ENCODE data around the gene DNAH14. TPM values are rescaled to one million over a fixed set of nuclear protein-coding genes. Genes with fewer than 3 reads are reported as not detected.
"Not testable (repeated sequence)": the region's sequence is repeated elsewhere in the genome, so short reads cannot be mapped to it uniquely, and the experiment has no call there.

DNAH14 gene
- polyA plus RNA-seq, 1 donor, result 4.4 TPM

DNA sequence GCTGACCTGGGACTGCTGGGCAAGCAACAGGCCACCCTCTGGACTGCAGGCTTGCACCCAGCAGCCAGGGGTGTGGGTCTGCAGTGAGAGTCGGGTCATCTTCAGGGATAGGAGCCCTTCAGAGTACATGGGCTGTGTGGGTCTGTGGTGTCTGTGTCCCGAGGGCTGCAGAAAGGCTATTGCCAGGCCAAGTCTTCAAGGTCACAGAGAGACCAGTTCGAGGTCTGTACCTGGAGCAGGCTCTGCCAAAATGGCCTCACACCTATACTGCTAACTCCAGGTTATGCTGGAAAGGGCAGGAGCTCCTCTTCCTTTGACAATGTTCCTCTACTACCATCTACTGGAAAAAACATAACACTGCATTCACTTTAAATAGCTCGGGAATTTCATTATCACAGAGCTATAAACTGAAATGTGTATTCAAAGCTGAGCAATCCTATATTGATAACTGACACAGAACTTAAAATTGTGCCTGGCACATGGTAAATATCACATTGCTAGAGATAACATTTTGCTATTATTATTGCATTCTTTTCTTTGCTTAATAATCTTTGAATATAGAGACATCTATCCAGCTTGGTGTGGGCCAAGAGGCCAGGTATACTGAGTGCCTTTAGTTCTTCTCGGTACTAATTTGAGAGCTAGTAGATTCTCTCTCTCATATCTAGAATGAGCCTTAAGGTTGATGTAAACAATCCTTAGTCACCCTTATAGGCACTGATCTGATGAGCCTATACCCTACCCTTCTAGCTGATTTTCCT, 6.9 kb upstream of the DNAH14 start:
- peak; percentile 11 for DNase-seq

DNA sequence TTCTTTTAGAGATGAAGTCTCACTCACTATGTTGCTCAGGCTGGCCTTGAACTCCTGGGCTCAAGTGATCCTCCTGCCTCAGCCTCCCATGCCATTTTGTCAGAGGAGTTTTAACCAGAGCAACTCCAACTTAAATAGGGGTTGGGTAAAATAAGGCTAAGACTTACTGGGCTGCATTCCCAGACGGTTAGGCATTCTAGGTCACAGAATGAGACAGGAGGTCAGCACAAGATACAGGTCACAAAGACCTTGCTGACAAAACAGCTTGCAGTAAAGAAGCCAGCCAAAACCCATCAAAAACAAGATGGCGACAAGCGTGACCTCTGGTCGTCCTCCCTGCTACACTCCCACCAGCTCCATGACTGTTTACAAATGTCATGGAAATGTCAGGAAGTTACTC, 5.7 kb upstream of the DNAH14 start:
- no peak for DNase-seq

- DNase-seq, result not testable (repeated sequence)
Measured at GRCh38 chr1:224927631-224928030, 1.8 kb upstream of the DNAH14 start.

DNA sequence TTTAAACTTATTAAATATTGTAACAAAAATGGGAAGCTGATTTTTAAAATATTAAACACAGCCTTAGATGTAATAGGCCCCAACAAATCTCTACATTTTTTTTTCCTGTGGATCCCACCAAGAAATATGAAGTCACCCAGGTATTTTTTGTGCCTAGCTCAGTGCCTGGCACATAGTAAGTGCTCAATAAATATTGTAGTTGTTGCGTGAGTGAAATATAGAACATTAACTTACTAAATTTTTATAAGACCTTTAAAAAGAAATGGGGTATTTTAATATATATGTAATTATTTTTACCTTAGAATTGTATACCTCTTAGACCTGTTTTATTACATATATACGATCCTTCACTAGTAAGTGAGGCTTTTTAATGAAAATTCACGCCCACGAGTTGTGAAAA, 569 bp upstream of the DNAH14 start:
- DNase-seq, result no peak

DNA sequence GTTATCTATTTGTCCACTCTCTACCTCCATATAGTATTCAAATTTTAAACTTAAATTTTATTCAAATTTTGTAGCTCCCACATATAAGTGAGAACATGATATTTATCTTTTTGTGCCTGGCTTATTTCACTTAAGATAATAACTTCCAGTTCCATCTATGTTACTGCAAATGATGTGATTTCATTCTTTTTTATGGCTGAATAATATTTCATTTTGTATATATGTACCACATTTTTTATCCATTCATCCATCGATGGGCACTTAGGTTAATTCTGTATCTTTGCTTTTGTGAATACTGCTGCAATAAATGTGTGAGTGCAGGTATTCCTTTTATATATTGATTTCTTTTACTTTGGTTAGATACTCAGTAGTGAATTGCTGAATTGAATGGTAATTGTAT, 2.1 kb downstream of the DNAH14 start:
- DNase-seq, result no peak

DNA sequence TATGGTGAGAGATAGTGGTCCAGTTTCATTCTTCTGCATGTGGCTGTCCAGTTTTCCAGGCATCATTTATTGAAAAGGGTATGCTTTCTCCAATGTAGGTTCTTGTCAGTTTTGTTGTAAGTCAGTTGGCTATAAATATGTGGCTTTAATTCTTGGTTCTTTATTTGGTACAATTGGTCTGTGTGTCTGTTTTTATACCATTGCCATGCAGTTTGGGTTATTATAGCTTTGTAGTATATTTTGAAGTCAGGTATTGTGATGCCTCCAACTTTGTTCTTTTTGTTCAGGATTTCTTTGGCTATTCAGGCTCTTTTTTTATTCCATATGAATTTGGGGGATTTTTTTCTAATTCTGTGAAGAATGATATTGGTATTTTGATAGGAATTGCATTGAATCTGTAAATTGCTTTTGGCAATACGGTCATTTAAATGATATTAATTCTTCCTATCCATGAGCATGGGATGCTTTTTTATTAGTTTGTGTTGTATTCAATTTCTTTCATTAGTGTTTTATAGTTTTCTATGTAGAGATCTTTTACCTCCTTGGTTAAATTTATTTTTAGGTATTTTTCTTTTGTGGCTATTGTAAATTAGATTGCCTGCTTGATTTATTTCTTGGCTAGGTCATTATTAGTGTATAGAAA, 3.3 kb downstream of the DNAH14 start:
- DNase-seq, result no peak

GRCh38 chr1:224933584-224933983, 4.1 kb downstream of the DNAH14 start:
- no peak for DNase-seq

- DNase-seq, result no peak
Measured at GRCh38 chr1:224938652-224939051, 9.2 kb downstream of the DNAH14 start.

- no peak for DNase-seq
Measured at GRCh38 chr1:224939844-224940425, 10.5 kb downstream of the DNAH14 start.

DNA sequence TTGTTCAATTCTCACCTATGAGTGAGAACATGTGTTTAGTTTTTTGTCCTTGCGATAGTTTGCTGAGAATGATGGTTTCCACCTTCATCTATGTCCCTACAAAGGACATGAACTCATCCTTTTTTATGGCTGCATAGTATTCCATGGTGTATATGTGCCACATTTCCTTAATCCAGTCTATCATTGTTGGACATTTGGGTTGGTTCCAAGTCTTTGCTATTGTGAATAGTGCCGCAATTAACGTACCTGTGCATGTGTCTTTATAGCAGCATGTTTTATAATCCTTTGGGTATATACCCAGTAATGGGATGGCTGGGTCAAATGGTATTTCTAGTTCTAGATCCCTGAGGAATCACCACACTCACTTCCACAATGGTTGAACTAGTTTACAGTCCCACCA, 11.3 kb downstream of the DNAH14 start:
- not testable (repeated sequence) for DNase-seq

DNA sequence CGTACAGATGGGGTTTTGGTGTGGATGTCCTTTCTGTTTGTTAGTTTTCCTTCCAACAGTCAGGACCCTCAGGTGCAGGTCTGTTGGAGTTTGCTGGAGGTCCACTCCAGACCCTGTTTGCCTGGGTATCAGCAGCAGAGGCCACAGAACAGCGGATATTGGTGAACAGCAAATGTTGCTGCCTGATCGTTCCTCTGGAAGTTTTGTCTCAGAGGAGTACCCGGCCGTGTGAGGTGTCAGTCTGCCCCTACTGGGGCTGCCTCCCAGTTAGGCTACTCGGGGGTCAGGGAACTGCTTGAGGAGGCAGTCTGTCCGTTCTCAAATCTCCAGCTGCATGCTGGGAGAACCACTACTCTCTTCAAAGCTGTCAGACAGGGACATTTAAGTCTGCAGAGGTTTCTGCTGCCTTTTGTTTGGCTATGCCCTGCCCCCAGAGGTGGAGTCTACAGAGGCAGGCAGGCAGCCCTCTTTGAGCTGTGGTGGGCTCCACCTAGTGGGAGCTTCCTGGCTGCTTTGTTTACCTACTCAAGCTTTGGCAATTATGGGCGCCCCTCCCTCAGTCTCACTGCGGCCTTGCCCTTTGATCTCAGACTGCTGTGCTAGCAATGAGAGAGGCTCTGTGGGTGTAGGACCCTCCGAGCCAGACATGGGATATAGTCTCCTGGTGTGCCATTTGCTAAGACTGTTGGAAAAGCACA, 16.3 kb downstream of the DNAH14 start:
- DNase-seq, result not testable (repeated sequence)

- not testable (repeated sequence) for DNase-seq
Measured at GRCh38 chr1:224946349-224946691, 16.8 kb downstream of the DNAH14 start.

DNA sequence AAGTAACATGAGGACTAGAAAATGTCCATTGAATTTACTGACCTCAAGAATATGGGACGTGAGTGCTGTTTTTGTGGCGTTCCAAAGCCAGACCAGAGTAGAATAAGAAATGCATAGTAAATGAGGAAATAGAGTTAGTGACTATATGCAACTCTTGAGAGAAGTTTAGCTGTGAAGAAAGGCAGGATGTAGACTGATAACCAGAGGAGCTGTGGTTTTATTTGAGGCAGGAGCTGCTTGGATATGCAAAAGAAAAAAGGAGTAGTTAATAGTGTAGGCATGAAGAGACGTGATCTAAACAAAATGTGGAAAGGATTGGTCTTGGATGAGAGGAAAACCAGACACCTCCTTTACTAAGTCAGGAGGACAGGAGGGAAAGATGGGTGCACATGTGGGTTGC, 28.2 kb downstream of the DNAH14 start:
- DNase-seq, result no peak

DNA sequence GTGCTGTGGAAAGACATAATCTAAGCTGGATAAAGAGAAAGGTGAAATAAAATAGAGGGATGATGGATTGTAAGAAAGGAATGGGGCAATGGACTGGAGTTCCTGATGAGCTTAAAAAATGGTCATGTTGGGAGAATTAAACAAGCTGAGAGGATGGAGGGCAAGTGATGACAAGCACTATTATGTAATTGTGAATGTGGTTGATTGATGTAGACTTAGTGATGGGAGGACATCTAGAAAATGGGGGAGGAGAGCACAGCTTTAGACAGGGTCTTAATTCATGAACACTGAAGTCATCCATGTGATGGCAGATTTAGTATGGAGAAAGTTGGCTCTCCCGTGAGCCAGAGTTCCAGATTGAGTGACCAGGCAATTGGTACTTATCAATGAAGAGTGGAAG, 29.0 kb downstream of the DNAH14 start:
- no peak for DNase-seq

DNA sequence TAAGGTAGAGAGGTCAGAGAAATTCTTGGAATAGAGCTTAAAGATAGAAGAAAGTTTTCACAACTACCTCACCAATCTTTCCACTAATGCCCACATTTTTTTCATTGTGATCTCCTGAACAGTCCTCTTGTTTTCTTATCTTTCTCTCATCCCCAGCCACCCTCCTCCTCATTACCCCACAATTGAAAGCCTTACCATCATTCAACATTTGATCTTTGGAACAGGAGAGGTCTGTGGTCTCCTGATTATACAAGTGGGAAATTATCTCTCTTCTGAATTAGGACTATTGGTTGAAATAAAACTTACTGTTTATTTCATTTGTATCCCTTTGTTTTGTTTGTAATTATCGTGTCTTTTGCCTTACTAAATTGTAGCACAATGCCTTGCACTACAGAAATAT, 29.6 kb downstream of the DNAH14 start:
- no peak for DNase-seq

GRCh38 chr1:224959656-224960055, 30.2 kb downstream of the DNAH14 start:
- DNase-seq, result no peak

- DNase-seq, result no peak
Measured at GRCh38 chr1:224980181-224980580, 50.7 kb downstream of the DNAH14 start.

DNA sequence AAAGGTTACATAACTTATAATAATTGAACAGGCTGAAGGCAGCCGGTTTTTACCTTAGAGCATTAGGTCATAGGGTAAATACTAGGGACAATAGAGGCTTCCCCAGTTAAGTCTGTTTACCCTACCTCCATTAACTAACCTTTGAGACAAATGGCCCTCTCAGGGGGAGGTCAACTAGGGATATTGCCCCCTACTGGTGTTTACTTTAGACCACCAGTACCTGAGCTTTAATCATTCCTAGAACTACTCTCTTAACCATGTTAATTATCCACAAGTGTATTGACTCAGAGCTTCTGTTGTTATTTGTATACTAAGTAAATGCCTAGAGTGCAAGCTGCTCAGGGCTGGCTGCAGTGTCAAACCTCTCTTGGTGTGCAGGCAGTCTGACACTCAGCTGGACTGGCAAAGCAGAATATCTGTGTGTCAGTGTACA, 52.5 kb downstream of the DNAH14 start:
- not testable (repeated sequence) for DNase-seq

GRCh38 chr1:224988042-224988441, 58.6 kb downstream of the DNAH14 start:
- DNase-seq, result no peak

DNA sequence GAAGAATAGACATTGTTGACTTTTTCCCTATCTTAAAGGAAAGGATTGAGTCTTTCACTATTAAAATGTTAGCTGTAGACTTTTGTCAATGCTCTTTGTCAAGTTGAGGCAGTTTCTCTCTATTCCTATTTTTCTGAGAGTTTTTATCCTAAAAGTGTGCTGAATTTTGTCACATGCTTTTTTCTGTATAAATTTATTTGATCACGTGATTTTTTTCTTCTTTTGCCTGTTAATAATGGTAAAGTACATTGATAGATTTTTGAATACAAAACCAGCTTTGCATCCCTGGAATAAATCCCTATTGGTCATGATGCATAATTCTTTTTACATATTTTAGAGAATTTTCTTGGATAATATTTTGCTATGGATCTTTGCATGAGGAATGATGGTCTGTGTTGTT, 60.1 kb downstream of the DNAH14 start:
- no peak for DNase-seq

DNA sequence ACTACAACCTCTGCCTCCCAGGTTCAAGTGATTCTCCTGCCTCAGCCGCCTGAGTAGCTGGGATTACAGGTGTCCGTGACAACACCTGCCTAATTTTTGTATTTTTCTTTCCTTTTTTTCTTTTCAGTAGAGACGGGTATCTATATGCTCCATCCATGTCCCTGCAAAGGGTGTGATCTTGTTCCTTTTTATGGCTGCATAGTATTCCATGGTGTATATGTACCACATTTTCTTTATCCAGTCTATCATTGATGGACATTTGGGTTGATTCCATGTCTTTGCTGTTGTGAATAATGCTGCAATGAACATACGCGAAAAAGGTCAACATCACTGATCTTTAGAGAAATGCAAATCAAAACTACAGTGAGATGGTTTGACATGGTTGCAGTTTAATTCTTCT, 62.1 kb downstream of the DNAH14 start:
- DNase-seq, result not testable (repeated sequence)

- DNase-seq, result no peak
Measured at GRCh38 chr1:224995602-224996001, 66.1 kb downstream of the DNAH14 start.

- no peak for DNase-seq
Measured at GRCh38 chr1:224996266-224996665, 66.8 kb downstream of the DNAH14 start.
